GM12864 (cell line): ENCODE data around the gene DPH5.
A peak's percentile ranks its signal among the peaks of the same experiment; 100 is the strongest.

Experiments used
- DNase-seq: peaks from one replicate; pipeline ENCODE4 v3.0.0-alpha.2; 2011; ENCODE audit warnings: low read depth
- H3K4me3 ChIP-seq: 2 replicates; pipeline ENCODE4 v1.5.1; 2011; ENCODE audit warnings: mild to moderate bottlenecking, low read depth, low read length, control low read depth
- CTCF ChIP-seq: IDR thresholded peaks from 2 replicates; pipeline ENCODE4 v1.5.1; 2011; ENCODE audit warnings: low read depth, mild to moderate bottlenecking, moderate library complexity, low read length, control low read depth, inconsistent platforms; ENCODE audit errors: missing control alignments

DPH5 gene

DNA sequence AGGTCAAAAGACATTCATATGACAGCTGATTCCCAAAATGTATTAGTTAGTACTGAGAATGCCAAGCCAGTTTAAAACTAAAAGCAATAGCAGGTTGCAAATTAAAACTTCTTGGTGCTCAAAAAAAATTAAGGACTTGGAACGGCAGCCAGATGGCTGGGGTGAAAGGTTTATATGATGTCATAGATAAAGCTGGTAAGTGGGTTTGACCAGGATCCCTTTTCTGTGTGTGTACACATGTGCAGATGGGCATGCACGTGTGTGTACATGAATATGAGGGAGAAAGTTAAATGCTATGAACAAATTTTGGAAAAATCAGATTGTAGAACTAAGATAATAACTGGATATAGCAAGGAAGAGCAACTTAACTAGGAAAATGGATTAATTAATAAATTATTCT lies 39.1 kb upstream of the DPH5 start:
- H3K4me3 ChIP-seq = no peak overlapping the region
- TF ChIP-seq CTCF = no peak
- DNase-seq = no peak

GRCh38 chr1:101060992-101061391 lies 35.4 kb upstream of the DPH5 start:
- no peak for TF ChIP-seq CTCF
- no peak overlapping the region for H3K4me3 ChIP-seq
- DNase-seq = no peak

DNA sequence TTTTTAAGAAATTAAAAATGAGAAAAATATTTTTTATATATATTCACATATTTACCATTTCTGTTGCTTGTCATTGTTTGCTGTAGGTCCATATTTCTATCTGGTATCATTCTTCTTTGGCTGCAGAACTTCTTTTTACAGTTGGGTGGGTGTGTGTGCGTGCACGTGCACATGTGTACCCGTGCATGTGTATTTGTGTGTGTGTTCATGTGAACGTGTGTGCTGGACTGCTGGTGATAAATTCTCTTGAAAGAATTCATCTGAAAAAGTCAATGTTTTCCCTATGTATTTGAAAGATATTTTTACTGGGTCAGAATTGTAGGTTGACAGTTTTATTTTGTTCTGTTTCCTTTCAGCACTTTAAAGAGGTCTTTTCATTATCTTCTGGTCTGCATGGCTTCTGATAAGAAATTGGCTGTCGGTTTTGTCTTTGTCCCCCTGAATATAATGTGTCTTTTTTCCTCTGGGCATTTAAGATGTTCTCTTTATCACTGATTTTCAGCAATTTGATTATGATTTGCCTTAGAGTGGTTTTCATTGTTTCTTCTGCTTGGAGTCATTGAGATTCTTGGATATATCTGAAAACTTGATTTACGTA lies 34.5 kb upstream of the DPH5 start:
- no peak overlapping the region for H3K4me3 ChIP-seq
- no peak for TF ChIP-seq CTCF
- no peak for DNase-seq

DNA sequence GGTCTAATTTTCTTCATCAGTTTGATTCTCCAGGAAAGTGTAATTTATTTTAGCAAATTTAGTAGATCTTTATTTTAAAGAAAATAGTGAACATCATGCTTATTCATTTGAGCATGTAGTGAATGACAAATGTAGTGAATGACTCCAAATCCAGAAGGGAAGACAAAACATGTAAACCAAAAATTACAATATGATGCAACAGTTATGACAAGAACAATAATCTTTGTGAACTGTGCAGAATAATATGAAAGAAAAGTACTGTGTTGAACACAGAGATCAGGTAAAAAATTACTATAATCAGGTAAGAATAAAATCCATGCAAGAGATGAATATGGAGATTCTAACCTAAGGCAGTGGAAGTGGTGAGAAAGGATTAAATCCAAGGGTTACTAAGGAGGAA lies 30.0 kb upstream of the DPH5 start:
- TF ChIP-seq CTCF = no peak
- H3K4me3 ChIP-seq = no peak overlapping the region
- DNase-seq = no peak

GRCh38 chr1:101051688-101052638 lies 26.4 kb upstream of the DPH5 start:
- peak; percentile 26 for DNase-seq
- no peak for TF ChIP-seq CTCF
- no peak overlapping the region; the same call in 1 of the 2 replicates for H3K4me3 ChIP-seq

DNA sequence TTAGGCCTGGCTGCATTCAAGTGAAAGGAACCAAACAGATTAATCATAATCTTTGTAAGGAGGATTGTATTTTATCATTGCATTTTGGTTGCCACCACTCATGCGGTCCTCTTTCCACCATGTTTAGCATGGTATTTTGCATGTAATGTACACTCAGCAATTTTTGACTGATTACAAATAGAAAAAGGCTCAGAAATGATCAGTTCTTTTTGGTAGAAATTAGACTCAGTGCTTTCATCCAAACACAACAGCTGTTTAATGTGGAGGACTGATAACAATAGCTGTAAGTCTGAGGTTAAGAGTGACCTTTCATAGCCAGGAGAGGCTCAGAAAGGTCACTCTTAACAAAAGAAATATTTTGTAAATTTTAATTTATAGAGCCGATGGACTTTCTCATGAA lies 25.3 kb upstream of the DPH5 start:
- no peak overlapping the region for H3K4me3 ChIP-seq
- DNase-seq = no peak
- TF ChIP-seq CTCF = no peak
